Breast epithelium (tissue), 4 donors: Measurements from ENCODE around the gene ZRANB1. TPM values are rescaled to one million over a fixed set of nuclear protein-coding genes. Genes with fewer than 3 reads are reported as not detected.

Experiments used
- DNase-seq, 2 donors: peaks; one replicate each; pipeline ENCODE4 v3.0.0-alpha.2; 2019; ENCODE audit warnings: low spot score in 2 of 2
- H3K27ac ChIP-seq, 2 donors: fragments of 200-600 bp; sonication (generic) in 1 of 2; one replicate each; pipeline ENCODE4 v1.5.1; 2016 to 2019; ENCODE audit warnings: mild to moderate bottlenecking in 1 of 2
- H3K27me3 ChIP-seq, 2 donors: fragments of 200-600 bp; sonication (generic) in 1 of 2; one replicate each; pipeline versions ENCODE4 v1.5.1 to v1.6.0; 2017 to 2019; ENCODE audit warnings: control low read depth in 1 of 2, mild to moderate bottlenecking in 1 of 2
- H3K36me3 ChIP-seq: fragments of 200-600 bp; one replicate; pipeline ENCODE4 v1.5.1; 2019
- H3K4me1 ChIP-seq, 2 donors: fragments of 200-600 bp; sonication (generic); one replicate each; pipeline ENCODE4 v1.5.1; 2016 to 2019; ENCODE audit warnings: control low read depth in 1 of 2
- H3K4me3 ChIP-seq, 3 donors: fragments of 200-600 bp; sonication (generic); 1 replicate in 2 of 3; 2 replicates in 1 of 3; pipeline ENCODE4 v1.5.1; 2016 to 2019; ENCODE audit warnings: mild to moderate bottlenecking in 3 of 3, moderate library complexity in 2 of 3
- H3K9me3 ChIP-seq, 2 donors: fragments of 200-600 bp; sonication (generic) in 1 of 2; one replicate each; pipeline ENCODE4 v1.5.1; 2016 to 2019; ENCODE audit warnings: control low read depth in 1 of 2
- POLR2A ChIP-seq: fragments of 450-650 bp; IDR thresholded peaks from one replicate; pipeline ENCODE4 v1.6.1; 2016; ENCODE audit warnings: antibody characterized with exemption, mild to moderate bottlenecking, moderate library complexity
- POLR2AphosphoS5 ChIP-seq, 3 donors: sonication (generic); formaldehyde crosslinking; IDR thresholded peaks; one replicate each; pipeline ENCODE4 v1.6.1; 2017; ENCODE audit warnings: antibody characterized with exemption in 3 of 3
- intact Hi-C: fragments of 100-400 bp; cut with DNase I; formaldehyde crosslinking; loops from one replicate; pipeline ENCODE4 v1.15.1; 2023; ENCODE audit warnings: low total_unique reads
- total RNA-seq, 3 donors: library from RNA; depleted of rRNA; stranded (reverse); fragments of >200 nt; gene quantifications; one replicate each; pipeline ENCODE4 v1.1.0, GENCODE V29; 2016
- TF ChIP-seq, protein P1 (sequence below), 3 donors: fragments of 450-650 bp; IDR thresholded peaks; one replicate each; pipeline ENCODE4 v1.5.1; 2016 to 2017; ENCODE audit warnings: antibody characterized with exemption in 3 of 3, mild to moderate bottlenecking in 3 of 3, moderate library complexity in 3 of 3

The ZRANB1 gene
- total RNA-seq, 3 donors from 2014 or later, result 32.4 to 37.4 (median 35.1) TPM

DNA sequence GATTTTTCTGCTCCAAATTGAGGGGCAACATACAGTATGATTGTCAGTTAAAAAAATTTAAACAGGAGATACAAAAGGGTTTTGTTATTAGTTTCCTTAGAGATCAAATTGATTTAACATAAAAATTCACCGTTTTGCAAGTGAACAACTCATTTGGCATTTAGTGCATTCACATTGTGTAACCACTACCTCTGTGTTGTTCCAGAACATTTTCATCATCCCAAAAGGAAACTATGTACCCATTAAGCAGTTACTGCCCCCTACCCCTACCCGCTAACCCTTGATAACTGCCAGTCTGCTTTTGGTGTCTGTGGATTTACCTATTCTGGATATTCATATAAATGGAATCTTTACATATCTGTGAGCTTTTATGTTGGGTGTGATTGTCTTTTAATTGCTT is 3.1 kb downstream of the ZRANB1 start:
- DNase-seq, result no peak
- intact Hi-C loops, result loop anchor here (5.0 kb wide), 1 partner anchor 918 kb away; no protein-coding TSS in a partner anchor
- Histone ChIP-seq H3K27ac (peak overlapping the region; percentile 12 to 33), H3K27me3 (no peaks in the 10 kb centered on the region), H3K4me3 (no peak overlapping the region), H3K36me3 (no peaks in the 10 kb centered on the region), H3K4me1 (peaks cover 4 to 6% of the 10 kb centered on the region in 2 donors), H3K9me3 (no peaks in the 10 kb centered on the region)
- TF ChIP-seq POLR2A (no peak), POLR2AphosphoS5 (IDR thresholded peaks at IDR 0.05) (no peak)
- TF ChIP-seq, protein P1, sequence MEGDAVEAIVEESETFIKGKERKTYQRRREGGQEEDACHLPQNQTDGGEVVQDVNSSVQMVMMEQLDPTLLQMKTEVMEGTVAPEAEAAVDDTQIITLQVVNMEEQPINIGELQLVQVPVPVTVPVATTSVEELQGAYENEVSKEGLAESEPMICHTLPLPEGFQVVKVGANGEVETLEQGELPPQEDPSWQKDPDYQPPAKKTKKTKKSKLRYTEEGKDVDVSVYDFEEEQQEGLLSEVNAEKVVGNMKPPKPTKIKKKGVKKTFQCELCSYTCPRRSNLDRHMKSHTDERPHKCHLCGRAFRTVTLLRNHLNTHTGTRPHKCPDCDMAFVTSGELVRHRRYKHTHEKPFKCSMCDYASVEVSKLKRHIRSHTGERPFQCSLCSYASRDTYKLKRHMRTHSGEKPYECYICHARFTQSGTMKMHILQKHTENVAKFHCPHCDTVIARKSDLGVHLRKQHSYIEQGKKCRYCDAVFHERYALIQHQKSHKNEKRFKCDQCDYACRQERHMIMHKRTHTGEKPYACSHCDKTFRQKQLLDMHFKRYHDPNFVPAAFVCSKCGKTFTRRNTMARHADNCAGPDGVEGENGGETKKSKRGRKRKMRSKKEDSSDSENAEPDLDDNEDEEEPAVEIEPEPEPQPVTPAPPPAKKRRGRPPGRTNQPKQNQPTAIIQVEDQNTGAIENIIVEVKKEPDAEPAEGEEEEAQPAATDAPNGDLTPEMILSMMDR (IDR thresholded peaks at IDR 0.05), result no peak

DNA sequence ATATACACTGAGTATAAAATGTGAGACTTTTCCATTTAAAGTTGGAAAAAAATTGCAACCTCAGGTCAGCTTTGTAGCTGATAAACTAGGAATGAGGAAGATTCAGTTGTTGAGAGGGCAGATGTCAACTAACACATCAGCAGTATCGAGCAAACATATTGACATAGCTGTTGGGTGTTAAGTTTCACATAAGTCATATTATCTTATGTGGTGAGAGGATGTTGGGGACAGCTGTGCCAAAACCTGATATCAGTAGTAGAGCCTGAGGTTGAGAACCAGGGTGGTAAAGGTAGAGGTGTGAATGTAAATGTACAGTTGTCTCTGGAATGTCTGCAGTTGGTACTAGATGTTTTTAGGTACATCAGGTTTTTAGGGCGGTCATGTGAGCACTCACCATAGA is 5.0 kb downstream of the ZRANB1 start:
- Histone ChIP-seq H3K27me3 (no peaks in the 10 kb centered on the region), H3K4me1 (peaks cover 4 to 6% of the 10 kb centered on the region in 2 donors), H3K36me3 (no peaks in the 10 kb centered on the region), H3K4me3 (no peak overlapping the region), H3K9me3 (no peaks in the 10 kb centered on the region), H3K27ac (no peak overlapping the region)
- TF ChIP-seq POLR2AphosphoS5 (IDR thresholded peaks at IDR 0.05), result no peak
- TF ChIP-seq POLR2A, result no peak
- DNase-seq, result no peak
- intact Hi-C loops, result loop anchor here (5.0 kb wide), 1 partner anchor 920 kb away; no protein-coding TSS in a partner anchor

DNA sequence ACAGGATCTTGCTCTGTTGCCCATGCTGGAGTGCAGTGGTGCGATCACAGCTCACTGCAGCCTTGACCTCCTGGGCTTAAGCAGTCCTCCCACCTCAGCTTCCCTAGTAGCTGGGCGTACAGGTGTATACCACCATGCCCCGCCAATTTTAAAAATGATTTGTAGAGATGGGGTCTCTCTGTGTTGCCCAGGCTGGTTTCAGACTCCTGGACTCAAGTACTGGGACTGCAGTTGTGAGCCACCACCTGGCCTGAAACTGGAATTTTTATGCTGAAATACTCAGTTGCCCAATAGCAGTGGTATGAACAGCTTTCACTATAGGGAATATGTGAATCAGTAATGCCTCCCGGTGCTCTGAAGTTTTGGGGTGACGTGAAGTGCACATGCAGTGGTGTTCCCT is 7.6 kb downstream of the ZRANB1 start:
- intact Hi-C loops, result loop anchor here (5.0 kb wide), 1 partner anchor 922 kb away; no protein-coding TSS in a partner anchor
- peaks cover 0 to 3% of the 10 kb centered on the region in 2 donors for H3K4me1 ChIP-seq
- H3K9me3 ChIP-seq, result no peaks in the 10 kb centered on the region
- no peak for TF ChIP-seq POLR2A
- TF ChIP-seq, protein P1 (IDR thresholded peaks at IDR 0.05), result no peak
- TF ChIP-seq POLR2AphosphoS5 (IDR thresholded peaks at IDR 0.05), result no peak
- no peaks in the 10 kb centered on the region for H3K36me3 ChIP-seq
- H3K4me3 ChIP-seq, result no peak overlapping the region
- no peak for DNase-seq
- no peaks in the 10 kb centered on the region for H3K27me3 ChIP-seq
- no peak overlapping the region for H3K27ac ChIP-seq

DNA sequence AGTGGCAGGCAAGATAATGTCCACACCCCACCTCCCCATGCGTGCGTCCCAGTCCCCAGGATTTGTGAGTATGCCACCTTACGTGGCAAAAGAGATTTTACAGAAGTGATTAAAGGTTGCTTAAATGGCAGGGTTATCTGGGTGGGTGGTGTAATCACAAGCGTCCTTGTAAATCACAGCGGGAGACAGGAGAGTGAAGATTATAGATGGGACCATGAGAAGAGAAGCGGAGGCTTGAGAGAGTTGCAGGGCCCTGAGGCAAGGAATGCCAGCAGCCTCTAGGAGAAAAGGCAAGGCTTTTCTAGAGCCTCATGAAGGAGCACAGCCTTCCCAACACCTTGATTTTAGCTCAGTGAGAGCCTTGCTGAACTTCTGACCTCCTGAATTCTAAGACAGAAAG is 10.2 kb downstream of the ZRANB1 start:
- TF ChIP-seq POLR2AphosphoS5 (IDR thresholded peaks at IDR 0.05), result no peak
- TF ChIP-seq, protein P1 (IDR thresholded peaks at IDR 0.05), result no peak
- no peak for TF ChIP-seq POLR2A
- Histone ChIP-seq H3K4me1 (no peaks in the 10 kb centered on the region), H3K36me3 (no peaks in the 10 kb centered on the region), H3K4me3 (no peak overlapping the region), H3K27ac (no peak overlapping the region), H3K9me3 (no peaks in the 10 kb centered on the region), H3K27me3 (no peaks in the 10 kb centered on the region)
- no peak for DNase-seq
- intact Hi-C loops, result no loop called here

DNA sequence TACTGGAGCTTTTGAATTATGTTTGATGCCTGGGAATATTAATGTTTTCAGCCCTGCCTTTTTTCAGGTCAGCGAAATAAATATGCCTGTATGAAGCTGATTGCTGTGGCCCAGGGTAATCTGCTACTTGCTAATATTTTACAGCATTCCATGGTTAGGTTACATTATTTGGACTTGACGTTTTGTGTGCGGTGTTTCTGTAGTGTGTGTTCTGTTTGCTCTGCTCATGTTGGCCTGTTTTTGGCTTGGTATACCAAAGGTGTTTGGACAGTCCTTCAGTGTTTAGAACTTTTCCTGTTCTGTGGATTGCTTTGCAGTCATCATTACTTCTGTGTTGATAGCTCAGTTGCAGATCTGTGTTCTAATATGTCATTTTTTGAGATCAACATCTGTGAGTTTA is 11.5 kb downstream of the ZRANB1 start:
- H3K27me3 ChIP-seq, result no peaks in the 10 kb centered on the region
- no peak overlapping the region for H3K4me3 ChIP-seq
- intact Hi-C loops, result no loop called here
- no peak for DNase-seq
- TF ChIP-seq, protein P1 (IDR thresholded peaks at IDR 0.05), result no peak
- TF ChIP-seq POLR2A, result no peak
- no peak overlapping the region for H3K27ac ChIP-seq
- H3K4me1 ChIP-seq, result no peaks in the 10 kb centered on the region
- H3K9me3 ChIP-seq, result no peaks in the 10 kb centered on the region
- H3K36me3 ChIP-seq, result no peaks in the 10 kb centered on the region

DNA sequence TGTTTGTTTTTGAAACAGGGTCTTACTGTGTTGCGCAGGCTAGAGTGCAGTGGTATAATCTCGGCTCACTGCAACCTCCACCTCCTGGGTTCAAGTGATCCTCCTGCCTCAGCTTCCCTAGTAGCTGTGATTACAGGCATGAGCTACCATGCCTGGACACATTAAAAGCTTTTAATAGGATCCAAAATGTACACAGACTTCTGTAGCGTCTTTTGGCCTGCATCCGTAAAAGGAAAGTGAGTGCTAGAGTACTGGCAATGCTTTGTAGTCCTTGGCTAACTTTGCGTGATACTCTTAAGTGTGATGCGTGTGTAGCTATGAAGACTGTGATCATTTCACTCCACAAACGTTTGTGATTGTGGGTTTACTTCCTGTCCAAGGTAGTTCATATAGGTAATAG is 13.3 kb downstream of the ZRANB1 start:
- H3K36me3 ChIP-seq, result no peaks in the 10 kb centered on the region
- H3K9me3 ChIP-seq, result no peaks in the 10 kb centered on the region
- no peak for DNase-seq
- no peak overlapping the region for H3K27ac ChIP-seq
- H3K4me3 ChIP-seq, result no peak overlapping the region
- H3K4me1 ChIP-seq, result no peaks in the 10 kb centered on the region
- H3K27me3 ChIP-seq, result no peaks in the 10 kb centered on the region
- intact Hi-C loops, result no loop called here
- TF ChIP-seq, protein P1 (IDR thresholded peaks at IDR 0.05), result no peak
- no peak for TF ChIP-seq POLR2AphosphoS5 (IDR thresholded peaks at IDR 0.05)
- no peak for TF ChIP-seq POLR2A
